WERI-Rb-1 (cell line): Measurements from ENCODE around the gene DHRS1.

ENCODE experiments used
- DNase-seq: peaks from one replicate; pipeline ENCODE4 v3.0.0-alpha.2; 2020
- H3K27ac ChIP-seq: fragments of 250-450 bp; sonication (Bioruptor Pico); 2 replicates; pipeline ENCODE4 v1.5.1; 2020; ENCODE audit warnings: mild to moderate bottlenecking, moderate library complexity
- H3K27me3 ChIP-seq: fragments of 250-450 bp; sonication (Bioruptor Pico); 2 replicates; pipeline ENCODE4 v1.5.1; 2021; ENCODE audit warnings: mild to moderate bottlenecking, low read depth, moderate library complexity; ENCODE audit not compliant: insufficient read depth, severe bottlenecking
- H3K36me3 ChIP-seq: fragments of 250-450 bp; sonication (Bioruptor Pico); 2 replicates; pipeline ENCODE4 v1.5.1; 2020; ENCODE audit warnings: mild to moderate bottlenecking, moderate library complexity
- H3K4me3 ChIP-seq: 2 replicates; pipeline ENCODE4 v1.5.1; 2011; ENCODE audit warnings: low read depth, mild to moderate bottlenecking, control low read depth, low read length
- H3K9me3 ChIP-seq: fragments of 250-450 bp; sonication (Bioruptor Pico); 2 replicates; pipeline ENCODE4 v1.5.1; 2021; ENCODE audit warnings: mild to moderate bottlenecking, moderate library complexity; ENCODE audit not compliant: severe bottlenecking
- TF ChIP-seq, protein P1 (sequence below): IDR thresholded peaks from 2 replicates; pipeline ENCODE4 v1.5.1; 2011; ENCODE audit warnings: low read depth, mild to moderate bottlenecking, control low read depth, inconsistent platforms, low read length

The DHRS1 gene

DNA sequence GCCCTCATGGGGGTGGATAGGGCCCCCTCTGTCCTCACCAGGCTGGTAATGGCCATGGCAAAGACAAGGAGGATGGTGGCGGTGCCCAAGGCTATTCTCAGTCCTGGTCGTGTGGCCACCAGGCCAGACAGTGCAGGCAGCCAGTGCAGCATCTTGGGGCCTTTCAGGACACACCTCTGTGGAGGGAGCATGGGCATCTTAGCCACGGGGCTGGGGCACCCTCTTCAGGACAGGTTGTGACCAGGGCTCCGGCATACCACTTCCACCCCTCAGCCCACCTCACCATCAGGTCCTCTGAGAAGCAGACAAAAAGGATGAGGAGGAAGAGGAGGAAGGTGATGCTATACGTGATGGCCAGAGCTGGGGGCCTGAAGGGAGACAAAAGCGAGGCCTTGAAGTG is 24.4 kb upstream of the DHRS1 start:
- no peaks in the 10 kb centered on the region for H3K27me3 ChIP-seq

DNA sequence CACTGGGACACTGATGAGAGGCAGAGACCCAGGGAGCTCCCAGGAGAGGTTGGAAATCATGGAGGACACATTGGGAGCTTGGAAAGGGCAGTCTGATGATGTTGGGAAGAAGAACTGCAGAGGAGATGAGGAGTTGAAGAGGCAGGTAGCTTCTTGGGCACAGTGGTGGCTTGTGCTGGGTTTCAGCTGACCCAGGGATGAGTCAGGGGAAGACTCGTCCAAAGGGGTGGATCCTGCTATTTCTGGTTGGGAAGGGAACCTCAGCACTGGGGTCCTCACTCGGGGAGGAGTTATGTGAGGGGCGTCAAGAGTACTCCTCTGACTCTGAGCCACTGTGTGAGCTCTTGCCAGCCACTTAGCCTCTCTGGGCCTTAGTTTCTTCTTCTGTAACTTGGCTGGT is 23.8 kb upstream of the DHRS1 start:
- Histone ChIP-seq H3K36me3 (no peaks in the 10 kb centered on the region), H3K27ac (no peak overlapping the region), H3K4me3 (no peak overlapping the region), H3K9me3 (no peaks in the 10 kb centered on the region), H3K27me3 (no peaks in the 10 kb centered on the region)
- TF ChIP-seq, protein P1, sequence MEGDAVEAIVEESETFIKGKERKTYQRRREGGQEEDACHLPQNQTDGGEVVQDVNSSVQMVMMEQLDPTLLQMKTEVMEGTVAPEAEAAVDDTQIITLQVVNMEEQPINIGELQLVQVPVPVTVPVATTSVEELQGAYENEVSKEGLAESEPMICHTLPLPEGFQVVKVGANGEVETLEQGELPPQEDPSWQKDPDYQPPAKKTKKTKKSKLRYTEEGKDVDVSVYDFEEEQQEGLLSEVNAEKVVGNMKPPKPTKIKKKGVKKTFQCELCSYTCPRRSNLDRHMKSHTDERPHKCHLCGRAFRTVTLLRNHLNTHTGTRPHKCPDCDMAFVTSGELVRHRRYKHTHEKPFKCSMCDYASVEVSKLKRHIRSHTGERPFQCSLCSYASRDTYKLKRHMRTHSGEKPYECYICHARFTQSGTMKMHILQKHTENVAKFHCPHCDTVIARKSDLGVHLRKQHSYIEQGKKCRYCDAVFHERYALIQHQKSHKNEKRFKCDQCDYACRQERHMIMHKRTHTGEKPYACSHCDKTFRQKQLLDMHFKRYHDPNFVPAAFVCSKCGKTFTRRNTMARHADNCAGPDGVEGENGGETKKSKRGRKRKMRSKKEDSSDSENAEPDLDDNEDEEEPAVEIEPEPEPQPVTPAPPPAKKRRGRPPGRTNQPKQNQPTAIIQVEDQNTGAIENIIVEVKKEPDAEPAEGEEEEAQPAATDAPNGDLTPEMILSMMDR: no peak
- no peak for DNase-seq

More for the DNA sequence above, 24.4 kb upstream of the DHRS1 start:
- Histone ChIP-seq H3K27ac (no peak overlapping the region), H3K4me3 (no peak overlapping the region), H3K9me3 (no peaks in the 10 kb centered on the region), H3K36me3 (no peaks in the 10 kb centered on the region)
- no peak for DNase-seq
- TF ChIP-seq, protein P1: no peak

DNA sequence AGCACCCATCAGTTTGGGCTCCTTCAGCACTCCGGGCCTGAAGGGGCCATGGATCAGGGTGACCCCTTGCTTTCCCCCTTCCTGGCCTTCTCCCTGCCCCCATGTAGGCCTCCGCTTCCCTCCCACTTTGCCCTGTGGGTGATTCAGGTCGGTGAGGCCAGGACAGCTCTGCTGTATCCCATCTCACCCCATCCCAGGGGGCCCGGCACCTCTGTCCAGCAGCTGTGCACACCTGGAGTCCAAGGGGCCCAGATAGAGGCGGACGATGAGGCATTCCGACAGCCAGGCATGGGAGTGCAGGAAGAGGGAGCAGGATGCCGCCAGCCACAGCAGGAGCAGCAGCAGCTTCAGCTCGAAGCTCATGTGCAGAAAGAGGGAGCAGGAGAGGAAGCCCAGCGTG is 23.1 kb upstream of the DHRS1 start:
- Histone ChIP-seq H3K27ac (no peak overlapping the region), H3K27me3 (no peaks in the 10 kb centered on the region), H3K9me3 (no peaks in the 10 kb centered on the region), H3K4me3 (no peak overlapping the region), H3K36me3 (no peaks in the 10 kb centered on the region)
- TF ChIP-seq, protein P1: no peak
- DNase-seq: no peak

DNA sequence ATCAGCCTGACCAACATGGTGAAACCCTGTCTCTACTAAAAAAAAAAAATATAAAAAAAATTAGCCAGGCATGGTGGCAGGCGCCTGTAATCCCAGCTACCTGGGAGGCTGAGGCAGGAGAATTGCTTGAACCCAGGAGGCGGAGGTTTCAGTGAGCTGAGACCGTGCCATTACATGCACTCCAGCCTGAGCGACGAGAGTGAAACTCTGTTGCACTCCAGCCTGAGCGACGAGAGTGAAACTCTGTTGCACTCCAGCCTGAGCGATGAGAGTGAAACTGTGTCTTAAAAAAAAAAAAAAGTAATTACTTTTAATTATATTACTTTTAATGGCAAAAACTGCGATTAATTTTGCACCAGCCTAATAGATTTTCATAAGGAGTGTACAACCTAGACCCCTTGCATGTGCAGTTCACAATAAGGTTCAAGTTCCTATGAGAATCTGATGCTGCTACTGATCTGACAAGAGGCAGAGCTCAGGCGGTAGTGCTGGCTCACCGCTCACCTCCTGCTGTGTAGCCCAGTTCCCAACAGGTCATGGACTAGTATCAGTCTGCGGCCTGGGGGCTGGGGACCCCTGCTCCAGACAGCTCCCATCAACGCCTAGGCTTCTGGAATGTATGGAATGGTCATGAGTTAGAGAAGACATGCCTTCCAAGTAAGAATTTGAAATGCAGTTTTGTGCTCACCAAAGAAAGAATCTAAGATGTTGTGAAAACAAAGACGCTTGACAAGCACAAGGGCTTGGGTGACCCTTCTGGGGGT is 21.8 kb upstream of the DHRS1 start:
- H3K36me3 ChIP-seq: no peaks in the 10 kb centered on the region
- no peak for DNase-seq
- H3K9me3 ChIP-seq: no peaks in the 10 kb centered on the region
- H3K27ac ChIP-seq: no peak overlapping the region
- TF ChIP-seq, protein P1: no peak
- no peaks in the 10 kb centered on the region for H3K27me3 ChIP-seq
- H3K4me3 ChIP-seq: no peak overlapping the region

DNA sequence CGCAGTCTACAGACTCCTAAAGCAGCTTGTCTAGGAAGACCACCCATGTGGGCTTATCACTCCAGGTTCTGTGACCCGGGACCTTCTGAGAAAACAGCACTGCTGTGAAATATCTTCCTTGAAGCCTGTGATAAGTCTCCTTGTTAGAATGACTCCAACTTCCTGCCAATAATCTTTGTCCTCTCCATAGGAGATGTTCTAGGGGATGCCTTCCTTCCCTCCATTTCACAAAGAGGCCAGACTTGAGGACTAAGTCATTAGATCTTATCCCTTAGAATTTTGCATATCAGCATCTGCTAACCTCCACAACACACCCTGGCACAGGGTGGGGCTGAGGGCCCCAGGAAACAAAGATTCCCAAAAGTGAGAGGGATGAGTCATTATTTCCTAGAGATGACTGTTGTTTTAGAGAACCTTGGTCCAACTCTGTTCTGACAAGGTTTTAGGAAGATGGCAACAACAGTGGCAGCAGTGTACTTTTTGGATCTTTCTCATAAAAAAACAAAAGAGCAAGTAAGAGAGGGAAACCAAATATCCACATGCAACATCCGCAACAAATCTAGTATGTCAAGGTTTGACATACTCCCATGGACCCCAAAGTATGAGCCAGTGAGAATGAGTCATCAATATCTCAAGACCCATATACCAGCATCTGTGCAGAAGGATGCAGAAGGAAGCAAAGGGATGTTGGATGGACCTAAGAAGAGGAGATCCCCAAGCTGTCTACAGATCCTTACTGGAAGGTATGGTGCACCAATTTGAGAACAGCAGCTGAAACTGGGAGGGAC is 17.8 kb upstream of the DHRS1 start:
- Histone ChIP-seq H3K27ac (no peak overlapping the region), H3K9me3 (no peaks in the 10 kb centered on the region), H3K27me3 (no peaks in the 10 kb centered on the region), H3K36me3 (no peaks in the 10 kb centered on the region), H3K4me3 (no peak overlapping the region)
- no peak for DNase-seq
- TF ChIP-seq, protein P1: no peak
